HEK293 (cell line): ENCODE results near the gene ARHGEF12.
"Not testable (repeated sequence)": the region's sequence is repeated elsewhere in the genome, so short reads cannot be mapped to it uniquely, and the experiment has no call there.

Experiments
- CTCF ChIA-PET: fragments of 350-600 bp; formaldehyde crosslinking; extraction: SDS; loops from one replicate; lab custom pipeline; 2021; ENCODE audit warnings: antibody characterized with exemption; lab: Yijun Ruan, JAX
- POLR2A ChIA-PET: fragments of 300-600 bp; formaldehyde crosslinking; extraction: SDS; loops from one replicate; lab custom pipeline; 2020; ENCODE audit warnings: antibody characterized with exemption, inconsistent platforms; lab: Yijun Ruan, JAX
- H3K27ac ChIP-seq: fragments of 200-500 bp; sonication (Bioruptor generic); 2 replicates; pipeline ENCODE4 v1.5.1; 2014; ENCODE audit warnings: low read depth, low read length, control low read depth, inconsistent platforms; ENCODE audit errors: extremely low read depth
- H3K36me3 ChIP-seq, 2 experiments: fragments of 200-500 bp in 1 of 2; sonication (Bioruptor generic) in 1 of 2; 1 replicate in 1 of 2; 2 replicates in 1 of 2; pipeline ENCODE4 v1.5.1; 2014 to 2017; ENCODE audit warnings: inconsistent platforms in 2 of 2, low read length in 2 of 2; ENCODE audit not compliant: control insufficient read depth in 2 of 2, insufficient read depth in 1 of 2
- H3K4me1 ChIP-seq: fragments of 200-500 bp; sonication (Bioruptor generic); 2 replicates; pipeline ENCODE4 v1.5.1; 2014; ENCODE audit warnings: mild to moderate bottlenecking, low read length, inconsistent platforms; ENCODE audit not compliant: control insufficient read depth, insufficient read depth
- H3K4me3 ChIP-seq: 2 replicates; pipeline ENCODE4 v1.5.1; 2011; ENCODE audit warnings: low read depth, mild to moderate bottlenecking, control low read depth, low read length, moderate library complexity
- H3K9me3 ChIP-seq: fragments of 200-500 bp; sonication (Bioruptor generic); 2 replicates; pipeline ENCODE4 v1.5.1; 2014; ENCODE audit warnings: low read depth, low read length, inconsistent platforms; ENCODE audit not compliant: control insufficient read depth, insufficient read depth
- FEZF1 ChIP-seq: fragments of 450-650 bp; formaldehyde crosslinking; IDR thresholded peaks from 2 replicates; pipeline ENCODE4 v1.5.1; 2016; ENCODE audit warnings: missing biosample characterization, missing genetic modification characterization
- GFI1B ChIP-seq: fragments of 450-650 bp; formaldehyde crosslinking; IDR thresholded peaks from 2 replicates; pipeline ENCODE4 v1.5.1; 2016; ENCODE audit warnings: missing biosample characterization, missing genetic modification characterization
- KLF16 ChIP-seq: fragments of 450-650 bp; formaldehyde crosslinking; IDR thresholded peaks from 2 replicates; pipeline ENCODE4 v1.5.1; 2017; ENCODE audit warnings: missing biosample characterization, missing genetic modification characterization
- REPIN1 ChIP-seq: fragments of 450-650 bp; formaldehyde crosslinking; IDR thresholded peaks from 2 replicates; pipeline ENCODE4 v1.5.1; 2017; ENCODE audit warnings: missing biosample characterization, missing genetic modification characterization, low read depth
- SCRT2 ChIP-seq: fragments of 450-650 bp; formaldehyde crosslinking; IDR thresholded peaks from 2 replicates; pipeline ENCODE4 v1.5.1; 2016; ENCODE audit warnings: missing biosample characterization, missing genetic modification characterization
- SP2 ChIP-seq: fragments of 450-650 bp; formaldehyde crosslinking; IDR thresholded peaks from 2 replicates; pipeline ENCODE4 v1.5.1; 2016; ENCODE audit warnings: missing biosample characterization, missing genetic modification characterization
- ZBTB20 ChIP-seq: fragments of 450-650 bp; formaldehyde crosslinking; IDR thresholded peaks from 2 replicates; pipeline ENCODE4 v1.5.1; 2016; ENCODE audit warnings: missing biosample characterization, missing genetic modification characterization
- ZNF121 ChIP-seq: fragments of 450-650 bp; formaldehyde crosslinking; IDR thresholded peaks from 2 replicates; pipeline ENCODE4 v1.5.1; 2016; ENCODE audit warnings: missing biosample characterization, missing genetic modification characterization
- ZNF202 ChIP-seq: fragments of 450-650 bp; formaldehyde crosslinking; IDR thresholded peaks from 2 replicates; pipeline ENCODE4 v1.5.1; 2016; ENCODE audit warnings: missing biosample characterization, missing genetic modification characterization, borderline replicate concordance
- ZNF416 ChIP-seq: fragments of 450-650 bp; formaldehyde crosslinking; IDR thresholded peaks from 2 replicates; pipeline ENCODE4 v1.5.1; 2016; ENCODE audit warnings: missing biosample characterization, missing genetic modification characterization
- ZNF423 ChIP-seq: fragments of 450-650 bp; formaldehyde crosslinking; IDR thresholded peaks from 2 replicates; pipeline ENCODE4 v1.5.1; 2016; ENCODE audit warnings: missing biosample characterization, missing genetic modification characterization
- ZNF473 ChIP-seq: fragments of 450-650 bp; formaldehyde crosslinking; IDR thresholded peaks from 2 replicates; pipeline ENCODE4 v1.5.1; 2017; ENCODE audit warnings: missing biosample characterization, missing genetic modification characterization
- ZNF548 ChIP-seq: fragments of 450-650 bp; formaldehyde crosslinking; IDR thresholded peaks from 2 replicates; pipeline ENCODE4 v1.5.1; 2016; ENCODE audit warnings: missing biosample characterization, missing genetic modification characterization
- ZNF626 ChIP-seq: fragments of 450-650 bp; sonication (Bioruptor Pico); formaldehyde crosslinking; IDR thresholded peaks from 2 replicates; pipeline ENCODE4 v1.5.1; 2018; ENCODE audit warnings: missing biosample characterization, missing genetic modification characterization, inconsistent platforms
- ZNF837 ChIP-seq: fragments of 450-650 bp; formaldehyde crosslinking; IDR thresholded peaks from 2 replicates; pipeline ENCODE4 v1.5.1; 2016; ENCODE audit warnings: missing biosample characterization, missing genetic modification characterization
- TF ChIP-seq, protein P1 (sequence below): fragments of 450-650 bp; formaldehyde crosslinking; IDR thresholded peaks from 2 replicates; pipeline ENCODE4 v1.5.1; 2016; ENCODE audit warnings: missing biosample characterization, missing genetic modification characterization
- TF ChIP-seq, protein P2 (sequence below): fragments of 450-650 bp; formaldehyde crosslinking; IDR thresholded peaks from 2 replicates; pipeline ENCODE4 v1.5.1; 2016; ENCODE audit warnings: missing biosample characterization, missing genetic modification characterization, borderline replicate concordance
- TF ChIP-seq, protein P3 (sequence below): fragments of 450-650 bp; formaldehyde crosslinking; IDR thresholded peaks from 2 replicates; pipeline ENCODE4 v1.5.1; 2016; ENCODE audit warnings: missing biosample characterization, missing genetic modification characterization

Gene ARHGEF12

DNA sequence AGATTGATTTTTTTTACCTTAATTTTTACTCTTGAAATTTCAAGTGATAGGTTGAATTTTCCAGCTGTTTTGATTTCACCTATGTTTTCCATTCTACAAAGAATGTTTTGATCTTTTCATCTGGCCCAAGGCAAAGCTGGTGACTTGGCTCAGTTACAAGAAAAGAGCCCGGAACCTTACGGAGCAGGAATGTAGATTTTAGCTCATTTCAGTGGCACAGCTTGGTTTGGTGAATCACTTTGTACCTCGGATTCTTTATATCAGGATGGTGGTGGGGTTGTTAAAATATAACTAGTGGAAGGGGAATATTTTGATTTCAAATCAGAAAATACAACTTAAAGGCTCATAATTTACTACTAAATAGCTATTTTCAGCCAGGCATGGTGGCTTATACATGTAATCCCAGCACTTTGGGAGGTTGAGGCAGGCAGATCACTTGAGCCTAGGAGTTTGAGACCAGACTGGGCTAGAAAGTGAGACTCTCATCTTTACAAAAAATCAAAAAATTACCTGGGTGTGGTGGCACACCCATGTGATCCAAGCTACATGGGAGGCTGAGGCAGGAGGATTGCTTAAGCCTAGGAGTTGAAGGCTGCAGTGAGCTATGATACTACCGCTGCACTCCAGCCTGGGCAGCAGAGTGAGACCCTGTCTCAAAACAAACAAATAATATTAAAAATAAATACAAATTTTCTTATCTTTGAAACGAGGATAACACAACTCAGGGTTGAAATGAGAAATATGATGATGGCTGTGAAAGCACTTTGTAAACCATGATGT is 166.0 kb downstream of the ARHGEF12 start:
- ChIA-PET POLR2A (interaction anchor here (1.2 kb wide), 1 partner anchor 166 kb away, joined by 3 read pairs; the partner anchor contains the start of gene ARHGEF12), CTCF (interaction anchor here (0.5 to 1.3 kb wide), 5 partner anchors 9 to 530 kb away, joined by 3 to 10 read pairs (median 5); partner anchors contain the start of gene GRIK4)
- H3K27ac ChIP-seq: no peak overlapping the region
- no peaks in the 10 kb centered on the region for H3K9me3 ChIP-seq
- no peak overlapping the region for H3K4me3 ChIP-seq
- TF ChIP-seq ZNF626 (tag by site-specific recombination) (no peak), ZNF548 (no peak), FEZF1 (no peak), SP2 (tag by site-specific recombination) (no peak), ZBTB20 (tag by site-specific recombination) (no peak), ZNF121 (tag by site-specific recombination) (no peak), ZNF423 (tag by site-specific recombination) (no peak), ZNF202 (tag by site-specific recombination) (no peak), SCRT2 (tag by site-specific recombination) (no peak), REPIN1 (tag by site-specific recombination) (no peak), GFI1B (no peak), ZNF837 (no peak), ZNF473 (tag by site-specific recombination) (no peak), ZNF416 (tag by site-specific recombination) (no peak), KLF16 (tag by site-specific recombination) (no peak)
- TF ChIP-seq, protein P1, sequence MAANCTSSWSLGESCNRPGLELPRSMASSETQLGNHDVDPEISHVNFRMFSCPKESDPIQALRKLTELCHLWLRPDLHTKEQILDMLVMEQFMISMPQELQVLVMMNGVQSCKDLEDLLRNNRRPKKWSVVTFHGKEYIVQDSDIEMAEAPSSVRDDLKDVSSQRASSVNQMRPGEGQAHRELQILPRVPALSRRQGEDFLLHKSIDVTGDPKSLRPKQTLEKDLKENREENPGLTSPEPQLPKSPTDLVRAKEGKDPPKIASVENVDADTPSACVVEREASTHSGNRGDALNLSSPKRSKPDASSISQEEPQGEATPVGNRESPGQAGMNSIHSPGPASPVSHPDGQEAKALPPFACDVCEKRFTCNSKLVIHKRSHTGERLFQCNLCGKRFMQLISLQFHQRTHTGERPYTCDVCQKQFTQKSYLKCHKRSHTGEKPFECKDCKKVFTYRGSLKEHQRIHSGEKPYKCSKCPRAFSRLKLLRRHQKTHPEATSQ (tag by site-specific recombination): no peak
- TF ChIP-seq, protein P2, sequence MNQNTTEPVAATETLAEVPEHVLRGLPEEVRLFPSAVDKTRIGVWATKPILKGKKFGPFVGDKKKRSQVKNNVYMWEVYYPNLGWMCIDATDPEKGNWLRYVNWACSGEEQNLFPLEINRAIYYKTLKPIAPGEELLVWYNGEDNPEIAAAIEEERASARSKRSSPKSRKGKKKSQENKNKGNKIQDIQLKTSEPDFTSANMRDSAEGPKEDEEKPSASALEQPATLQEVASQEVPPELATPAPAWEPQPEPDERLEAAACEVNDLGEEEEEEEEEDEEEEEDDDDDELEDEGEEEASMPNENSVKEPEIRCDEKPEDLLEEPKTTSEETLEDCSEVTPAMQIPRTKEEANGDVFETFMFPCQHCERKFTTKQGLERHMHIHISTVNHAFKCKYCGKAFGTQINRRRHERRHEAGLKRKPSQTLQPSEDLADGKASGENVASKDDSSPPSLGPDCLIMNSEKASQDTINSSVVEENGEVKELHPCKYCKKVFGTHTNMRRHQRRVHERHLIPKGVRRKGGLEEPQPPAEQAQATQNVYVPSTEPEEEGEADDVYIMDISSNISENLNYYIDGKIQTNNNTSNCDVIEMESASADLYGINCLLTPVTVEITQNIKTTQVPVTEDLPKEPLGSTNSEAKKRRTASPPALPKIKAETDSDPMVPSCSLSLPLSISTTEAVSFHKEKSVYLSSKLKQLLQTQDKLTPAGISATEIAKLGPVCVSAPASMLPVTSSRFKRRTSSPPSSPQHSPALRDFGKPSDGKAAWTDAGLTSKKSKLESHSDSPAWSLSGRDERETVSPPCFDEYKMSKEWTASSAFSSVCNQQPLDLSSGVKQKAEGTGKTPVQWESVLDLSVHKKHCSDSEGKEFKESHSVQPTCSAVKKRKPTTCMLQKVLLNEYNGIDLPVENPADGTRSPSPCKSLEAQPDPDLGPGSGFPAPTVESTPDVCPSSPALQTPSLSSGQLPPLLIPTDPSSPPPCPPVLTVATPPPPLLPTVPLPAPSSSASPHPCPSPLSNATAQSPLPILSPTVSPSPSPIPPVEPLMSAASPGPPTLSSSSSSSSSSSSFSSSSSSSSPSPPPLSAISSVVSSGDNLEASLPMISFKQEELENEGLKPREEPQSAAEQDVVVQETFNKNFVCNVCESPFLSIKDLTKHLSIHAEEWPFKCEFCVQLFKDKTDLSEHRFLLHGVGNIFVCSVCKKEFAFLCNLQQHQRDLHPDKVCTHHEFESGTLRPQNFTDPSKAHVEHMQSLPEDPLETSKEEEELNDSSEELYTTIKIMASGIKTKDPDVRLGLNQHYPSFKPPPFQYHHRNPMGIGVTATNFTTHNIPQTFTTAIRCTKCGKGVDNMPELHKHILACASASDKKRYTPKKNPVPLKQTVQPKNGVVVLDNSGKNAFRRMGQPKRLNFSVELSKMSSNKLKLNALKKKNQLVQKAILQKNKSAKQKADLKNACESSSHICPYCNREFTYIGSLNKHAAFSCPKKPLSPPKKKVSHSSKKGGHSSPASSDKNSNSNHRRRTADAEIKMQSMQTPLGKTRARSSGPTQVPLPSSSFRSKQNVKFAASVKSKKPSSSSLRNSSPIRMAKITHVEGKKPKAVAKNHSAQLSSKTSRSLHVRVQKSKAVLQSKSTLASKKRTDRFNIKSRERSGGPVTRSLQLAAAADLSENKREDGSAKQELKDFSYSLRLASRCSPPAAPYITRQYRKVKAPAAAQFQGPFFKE (tag by site-specific recombination): no peak
- TF ChIP-seq, protein P3, sequence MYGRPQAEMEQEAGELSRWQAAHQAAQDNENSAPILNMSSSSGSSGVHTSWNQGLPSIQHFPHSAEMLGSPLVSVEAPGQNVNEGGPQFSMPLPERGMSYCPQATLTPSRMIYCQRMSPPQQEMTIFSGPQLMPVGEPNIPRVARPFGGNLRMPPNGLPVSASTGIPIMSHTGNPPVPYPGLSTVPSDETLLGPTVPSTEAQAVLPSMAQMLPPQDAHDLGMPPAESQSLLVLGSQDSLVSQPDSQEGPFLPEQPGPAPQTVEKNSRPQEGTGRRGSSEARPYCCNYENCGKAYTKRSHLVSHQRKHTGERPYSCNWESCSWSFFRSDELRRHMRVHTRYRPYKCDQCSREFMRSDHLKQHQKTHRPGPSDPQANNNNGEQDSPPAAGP (tag by site-specific recombination): no peak
- TF ChIP-seq, all 188 proteins: peak for 0
- Histone ChIP-seq H3K36me3 (no peaks in the 10 kb centered on the region), H3K4me1 (peaks cover 5% of the 10 kb centered on the region; the same call in 1 of the 2 replicates)

DNA sequence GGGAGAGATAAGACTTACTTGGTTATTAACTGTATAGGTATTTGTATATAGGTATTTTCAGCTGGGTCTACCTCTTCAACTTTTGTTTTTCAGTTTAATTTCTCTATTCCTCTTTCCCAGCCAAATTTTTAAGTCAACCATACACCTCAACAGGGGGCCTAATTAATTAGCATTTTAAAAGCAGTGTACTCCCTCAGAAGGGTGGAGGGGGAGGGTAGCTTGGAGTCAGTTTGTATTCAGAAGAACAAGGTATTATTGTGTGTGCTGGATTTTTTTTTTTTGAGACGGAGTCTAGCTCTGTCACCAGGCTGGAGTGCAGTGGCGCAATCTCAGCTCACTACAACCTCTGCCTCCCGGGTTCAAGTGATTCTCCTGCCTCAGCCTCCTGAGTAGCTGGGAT is 167.3 kb downstream of the ARHGEF12 start:
- not testable (repeated sequence) for H3K4me3 ChIP-seq, H3K4me1 ChIP-seq, H3K27ac ChIP-seq, H3K9me3 ChIP-seq, H3K36me3 ChIP-seq
- POLR2A ChIA-PET: interaction anchor here (1.2 kb wide), 1 partner anchor 168 kb away, joined by 3 read pairs; no protein-coding TSS in a partner anchor
- CTCF ChIA-PET: interaction anchor here (0.7 to 0.9 kb wide), 2 partner anchors 273 to 426 kb away, joined by 3 read pairs; no protein-coding TSS in a partner anchor
